Calu3 (cell line): Measurements from ENCODE around the gene SORBS2. TPM values are rescaled to one million over a fixed set of nuclear protein-coding genes. Genes with fewer than 3 reads are reported as not detected.

Experiments
- BruUV-seq: library from RNA; stranded (reverse); fragments of 400-500 nt; replicated peaks from 2 replicates; lab custom pipeline; 2021; lab: Mats Ljungman, UMichigan
- CTCF ChIA-PET: fragments of 300-600 bp; sonication (Branson Sonifier 250); formaldehyde crosslinking; loops from one replicate; lab custom pipeline; 2022; ENCODE audit warnings: antibody characterized with exemption; lab: Charles Lee
- DNase-seq: peaks from one replicate; pipeline ENCODE4 v3.0.0; 2022
- H3K27ac Mint-ChIP-seq: one replicate; pipeline ENCODE4 v1.8.0; 2022; ENCODE audit warnings: mixed read lengths; ENCODE audit not compliant: unreplicated experiment
- H3K27me3 Mint-ChIP-seq: one replicate; pipeline ENCODE4 v1.8.0; 2022; ENCODE audit warnings: mixed read lengths; ENCODE audit not compliant: unreplicated experiment
- H3K36me3 Mint-ChIP-seq: one replicate; pipeline ENCODE4 v1.8.0; 2022; ENCODE audit warnings: mild to moderate bottlenecking, moderate library complexity, mixed read lengths; ENCODE audit not compliant: insufficient read depth, unreplicated experiment
- H3K4me1 Mint-ChIP-seq: one replicate; pipeline ENCODE4 v1.8.0; 2022; ENCODE audit warnings: mild to moderate bottlenecking, low read depth, mixed read lengths; ENCODE audit not compliant: unreplicated experiment
- H3K4me3 Mint-ChIP-seq: one replicate; pipeline ENCODE4 v1.8.0; 2022; ENCODE audit warnings: mild to moderate bottlenecking, low read depth, moderate library complexity, mixed read lengths; ENCODE audit not compliant: unreplicated experiment
- H3K9me3 Mint-ChIP-seq: one replicate; pipeline ENCODE4 v1.8.0; 2022; ENCODE audit warnings: low read depth, mixed read lengths; ENCODE audit not compliant: unreplicated experiment
- intact Hi-C: fragments of 100-400 bp; cut with micrococcal nuclease; formaldehyde crosslinking; loops from one replicate; pipeline ENCODE4 v1.10.0; 2022; ENCODE audit not compliant: unreplicated experiment
- total RNA-seq: library from RNA; stranded (reverse); gene quantifications from 2 replicates; pipeline ENCODE4 v1.2.3, GENCODE V29; 2022
- TF ChIP-seq, protein P1 (sequence below): fragments of 200-600 bp; IDR thresholded peaks from one replicate; pipeline ENCODE4 v1.8.0; 2022; ENCODE audit warnings: antibody characterized with exemption; ENCODE audit not compliant: unreplicated experiment

Gene SORBS2
- total RNA-seq, 1 experiment from 2014 or later = 52.8 TPM

DNA sequence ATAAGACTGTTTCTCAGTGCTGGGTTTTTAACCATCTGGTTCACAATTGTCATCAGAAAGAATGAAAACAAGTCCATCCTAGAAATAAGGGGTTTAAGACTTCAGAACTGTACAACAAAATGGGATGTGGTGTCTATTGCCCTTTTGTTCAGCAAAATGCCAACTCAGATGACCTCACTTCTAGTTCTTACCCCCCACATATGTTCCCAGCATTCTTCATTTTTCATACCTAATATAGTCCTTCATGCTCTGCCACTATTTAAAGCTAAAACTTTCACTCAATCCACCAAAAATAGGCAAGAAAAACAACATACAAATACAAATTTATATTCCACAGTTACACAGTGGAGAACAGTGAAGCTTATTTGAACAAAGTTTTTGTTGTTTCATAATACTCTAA lies 111.4 kb downstream of the SORBS2 start:
- intact Hi-C loops = no loop called here
- Mint-ChIP-seq H3K9me3 (no peaks in the 10 kb centered on the region), H3K27me3 (no peaks in the 10 kb centered on the region), H3K4me3 (no peak overlapping the region), H3K36me3 (no peaks in the 10 kb centered on the region), H3K27ac (no peak overlapping the region), H3K4me1 (peaks cover 8% of the 10 kb centered on the region)
- TF ChIP-seq, protein P1, sequence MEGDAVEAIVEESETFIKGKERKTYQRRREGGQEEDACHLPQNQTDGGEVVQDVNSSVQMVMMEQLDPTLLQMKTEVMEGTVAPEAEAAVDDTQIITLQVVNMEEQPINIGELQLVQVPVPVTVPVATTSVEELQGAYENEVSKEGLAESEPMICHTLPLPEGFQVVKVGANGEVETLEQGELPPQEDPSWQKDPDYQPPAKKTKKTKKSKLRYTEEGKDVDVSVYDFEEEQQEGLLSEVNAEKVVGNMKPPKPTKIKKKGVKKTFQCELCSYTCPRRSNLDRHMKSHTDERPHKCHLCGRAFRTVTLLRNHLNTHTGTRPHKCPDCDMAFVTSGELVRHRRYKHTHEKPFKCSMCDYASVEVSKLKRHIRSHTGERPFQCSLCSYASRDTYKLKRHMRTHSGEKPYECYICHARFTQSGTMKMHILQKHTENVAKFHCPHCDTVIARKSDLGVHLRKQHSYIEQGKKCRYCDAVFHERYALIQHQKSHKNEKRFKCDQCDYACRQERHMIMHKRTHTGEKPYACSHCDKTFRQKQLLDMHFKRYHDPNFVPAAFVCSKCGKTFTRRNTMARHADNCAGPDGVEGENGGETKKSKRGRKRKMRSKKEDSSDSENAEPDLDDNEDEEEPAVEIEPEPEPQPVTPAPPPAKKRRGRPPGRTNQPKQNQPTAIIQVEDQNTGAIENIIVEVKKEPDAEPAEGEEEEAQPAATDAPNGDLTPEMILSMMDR = no peak
- BruUV-seq = no TSS peak
- CTCF ChIA-PET = no interaction called here
- no peak for DNase-seq

DNA sequence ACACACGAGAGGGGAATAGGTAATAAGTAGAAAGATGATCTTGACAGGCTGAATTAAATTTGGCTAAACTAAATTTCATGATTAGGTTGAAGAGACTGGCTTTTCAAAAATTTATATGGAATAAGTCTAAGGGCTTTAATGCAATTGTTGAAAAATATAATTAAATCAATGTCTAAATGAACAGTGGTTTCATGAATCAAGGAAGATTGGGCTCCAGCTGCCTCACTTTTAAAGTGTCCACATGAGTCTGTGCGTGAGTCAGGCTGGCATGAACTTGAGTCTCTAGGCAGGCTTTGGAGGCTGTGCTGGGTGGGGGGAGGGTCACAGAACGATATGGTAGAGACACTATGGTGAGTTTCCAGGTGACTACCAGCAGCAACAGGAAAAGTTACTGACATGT lies 111.9 kb downstream of the SORBS2 start:
- TF ChIP-seq, protein P1 = no peak
- CTCF ChIA-PET = no interaction called here
- Mint-ChIP-seq H3K27ac (no peak overlapping the region), H3K4me3 (no peak overlapping the region), H3K9me3 (no peaks in the 10 kb centered on the region), H3K4me1 (peaks cover 8% of the 10 kb centered on the region), H3K27me3 (no peaks in the 10 kb centered on the region), H3K36me3 (no peaks in the 10 kb centered on the region)
- no peak for DNase-seq
- BruUV-seq = no TSS peak
- intact Hi-C loops = no loop called here

DNA sequence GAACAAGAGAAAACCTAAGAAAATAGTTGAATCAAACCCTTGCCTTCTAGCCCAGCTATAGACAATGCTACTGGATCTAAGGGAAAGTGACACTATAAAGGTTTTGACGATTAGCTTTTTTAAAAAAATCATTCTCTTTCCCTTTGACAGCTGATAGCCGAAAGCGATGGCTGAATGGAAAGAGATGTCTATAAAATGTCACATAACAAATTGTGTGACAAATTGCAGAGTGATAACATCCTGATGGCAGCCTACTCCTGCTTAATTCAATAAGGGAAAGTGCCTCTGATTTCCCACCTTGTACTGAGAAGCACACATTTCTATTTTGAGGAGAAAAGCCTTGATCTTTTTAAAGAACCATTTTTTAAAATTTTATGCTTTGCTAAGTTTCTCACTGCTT lies 114.5 kb downstream of the SORBS2 start:
- no peak overlapping the region for H3K27ac Mint-ChIP-seq
- CTCF ChIA-PET = interaction anchor here (0.6 kb wide), 1 partner anchor 11 kb away, joined by 3 read pairs; no protein-coding TSS in a partner anchor
- no TSS peak for BruUV-seq
- no peak for DNase-seq
- H3K27me3 Mint-ChIP-seq = no peaks in the 10 kb centered on the region
- TF ChIP-seq, protein P1 = no peak
- H3K36me3 Mint-ChIP-seq = no peaks in the 10 kb centered on the region
- H3K4me3 Mint-ChIP-seq = no peak overlapping the region
- peaks cover 8% of the 10 kb centered on the region for H3K4me1 Mint-ChIP-seq
- H3K9me3 Mint-ChIP-seq = no peaks in the 10 kb centered on the region
- intact Hi-C loops = no loop called here

DNA sequence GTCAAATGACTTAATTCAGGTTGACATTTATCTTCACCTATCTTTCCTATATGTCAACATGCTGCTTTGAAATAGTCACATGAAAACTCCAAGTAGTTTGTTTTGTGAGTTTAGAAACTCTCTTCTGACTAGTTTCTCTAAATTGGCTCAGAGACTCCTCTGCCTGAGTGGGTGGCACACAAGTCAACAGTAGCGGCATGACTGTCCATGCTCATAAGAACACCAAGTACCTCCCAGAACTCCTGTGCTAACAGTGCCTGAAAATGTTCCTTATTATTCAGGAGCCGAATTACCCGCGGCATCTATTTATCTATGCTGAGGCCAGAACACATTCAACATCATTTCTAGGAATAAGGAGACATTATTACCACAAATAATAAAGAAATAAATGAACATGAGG lies 116.3 kb downstream of the SORBS2 start:
- no peaks in the 10 kb centered on the region for H3K36me3 Mint-ChIP-seq
- H3K27me3 Mint-ChIP-seq = no peaks in the 10 kb centered on the region
- DNase-seq = no peak
- intact Hi-C loops = no loop called here
- H3K4me1 Mint-ChIP-seq = peaks cover 1% of the 10 kb centered on the region
- CTCF ChIA-PET = no interaction called here
- TF ChIP-seq, protein P1 = no peak
- no peak overlapping the region for H3K4me3 Mint-ChIP-seq
- BruUV-seq = no TSS peak
- H3K9me3 Mint-ChIP-seq = no peaks in the 10 kb centered on the region
- no peak overlapping the region for H3K27ac Mint-ChIP-seq
